Fibroblast of skin of back (primary cell): ENCODE results near the gene STX16.
"Not testable (repeated sequence)": the region's sequence is repeated elsewhere in the genome, so short reads cannot be mapped to it uniquely, and the experiment has no call there.

Experiments used
- DNase-seq: peaks from one replicate; pipeline ENCODE4 v3.0.0-alpha.2; 2013

Gene STX16

GRCh38 chr20:58636396-58636982 is 14.6 kb upstream of the STX16 start:
- DNase-seq = no peak

GRCh38 chr20:58636983-58637421 is 14.1 kb upstream of the STX16 start:
- no peak for DNase-seq

- DNase-seq = no peak
Observed at GRCh38 chr20:58637466-58638213, 13.4 kb upstream of the STX16 start.

- DNase-seq = no peak
Observed at GRCh38 chr20:58638467-58639181, 12.5 kb upstream of the STX16 start.

GRCh38 chr20:58639182-58640146 is 11.6 kb upstream of the STX16 start:
- no peak for DNase-seq

GRCh38 chr20:58640446-58640845 is 10.6 kb upstream of the STX16 start:
- peak; percentile 52 for DNase-seq

- no peak for DNase-seq
Observed at GRCh38 chr20:58642441-58642840, 8.6 kb upstream of the STX16 start.

- DNase-seq = not testable (repeated sequence)
Observed at GRCh38 chr20:58642896-58643295, 8.2 kb upstream of the STX16 start.

GRCh38 chr20:58645412-58645968 is 5.6 kb upstream of the STX16 start:
- no peak for DNase-seq

GRCh38 chr20:58646257-58646656 is 4.8 kb upstream of the STX16 start:
- no peak for DNase-seq

GRCh38 chr20:58646703-58647102 is 4.4 kb upstream of the STX16 start:
- DNase-seq = no peak

GRCh38 chr20:58647162-58647795 is 3.8 kb upstream of the STX16 start:
- DNase-seq = no peak

GRCh38 chr20:58647796-58648501 is 3.1 kb upstream of the STX16 start:
- DNase-seq = peak; percentile 61

GRCh38 chr20:58648502-58648825 is 2.6 kb upstream of the STX16 start:
- not testable (repeated sequence) for DNase-seq

- DNase-seq = no peak
Observed at GRCh38 chr20:58649288-58650180, 1.5 kb upstream of the STX16 start.

GRCh38 chr20:58650181-58650775 is 805 bp upstream of the STX16 start:
- no peak for DNase-seq

- no peak for DNase-seq
Observed at GRCh38 chr20:58651559-58651945, 469 bp downstream of the STX16 start.

- peak; percentile 65 for DNase-seq
Observed at GRCh38 chr20:58651946-58652605, 993 bp downstream of the STX16 start.
